HG03432 (cell line): ENCODE measurements around the gene IQGAP2.
"Not testable (repeated sequence)": the region's sequence is repeated elsewhere in the genome, so short reads cannot be mapped to it uniquely, and the experiment has no call there.

ENCODE experiments used
- ATAC-seq: cut with Tn5 transposase; IDR thresholded peaks from one replicate; pipeline ENCODE4 v1.9.1; 2021; ENCODE audit warnings: mild to moderate bottlenecking, moderate library complexity; ENCODE audit not compliant: unreplicated experiment

Gene IQGAP2

DNA sequence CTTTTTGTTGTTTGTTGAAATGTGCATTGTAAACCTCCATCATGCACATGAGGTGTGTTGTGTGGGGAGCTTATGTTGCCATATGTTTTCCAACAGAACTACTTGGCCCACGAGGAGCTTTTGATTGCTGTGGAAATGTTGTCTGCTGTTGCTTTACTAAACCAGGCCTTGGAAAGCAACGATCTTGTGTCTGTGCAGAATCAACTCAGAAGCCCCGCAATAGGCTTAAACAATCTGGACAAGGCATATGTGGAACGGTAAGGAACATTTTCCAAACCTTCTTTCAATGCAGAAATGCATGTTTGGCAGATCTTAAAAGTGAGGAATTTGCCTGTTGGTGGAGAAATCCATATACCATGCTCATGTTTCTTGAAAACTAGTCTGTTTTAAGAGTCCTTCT is 197.6 kb downstream of the IQGAP2 start:
- no peak for ATAC-seq

DNA sequence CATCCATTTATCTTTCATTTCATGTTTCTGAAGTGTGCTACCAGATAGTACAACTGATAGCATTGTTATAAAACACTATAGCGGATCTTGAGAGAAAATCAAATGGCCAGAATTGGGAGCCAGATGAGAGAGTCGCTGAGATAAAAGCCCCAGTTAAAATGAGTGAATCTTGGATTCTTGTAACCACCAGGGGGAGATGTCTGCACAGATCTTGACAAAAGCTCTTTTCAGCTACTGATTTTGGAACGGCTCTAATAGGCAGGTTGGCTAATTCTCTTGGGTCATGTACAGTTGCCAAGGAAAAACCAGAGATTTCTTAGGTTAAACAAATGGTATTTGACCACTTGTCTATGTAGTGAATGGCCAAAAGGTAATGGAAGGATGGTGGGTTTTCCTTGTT is 198.4 kb downstream of the IQGAP2 start:
- ATAC-seq, result no peak

DNA sequence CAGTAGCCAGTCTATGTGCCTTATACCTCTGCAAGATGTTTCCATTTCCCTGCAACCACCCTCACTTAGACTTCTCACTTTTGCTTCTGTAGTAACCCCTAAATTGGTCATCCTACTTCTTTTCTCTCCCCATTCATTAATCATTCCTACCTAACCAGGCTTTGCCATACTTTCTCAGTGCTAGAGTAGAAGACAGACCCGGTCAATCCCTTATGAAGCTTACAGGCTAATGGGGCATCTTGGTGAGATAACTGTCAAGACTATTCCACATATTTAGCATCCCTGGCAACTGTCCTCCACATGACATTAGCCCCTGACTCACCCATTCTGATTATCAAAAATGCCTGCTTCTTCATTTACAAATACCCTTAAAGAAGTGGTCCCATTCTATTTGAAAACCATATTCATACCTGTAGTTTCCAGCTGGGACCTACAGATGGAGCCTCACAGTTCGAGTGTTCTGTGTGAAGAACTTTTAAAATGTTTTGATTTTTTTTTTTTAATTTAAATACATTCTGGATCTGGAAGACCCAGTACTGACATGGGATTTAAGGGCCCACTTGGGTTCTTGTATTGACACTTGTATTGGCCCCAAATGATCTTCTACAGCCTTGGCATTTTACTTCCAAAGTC is 199.1 kb downstream of the IQGAP2 start:
- no peak for ATAC-seq

DNA sequence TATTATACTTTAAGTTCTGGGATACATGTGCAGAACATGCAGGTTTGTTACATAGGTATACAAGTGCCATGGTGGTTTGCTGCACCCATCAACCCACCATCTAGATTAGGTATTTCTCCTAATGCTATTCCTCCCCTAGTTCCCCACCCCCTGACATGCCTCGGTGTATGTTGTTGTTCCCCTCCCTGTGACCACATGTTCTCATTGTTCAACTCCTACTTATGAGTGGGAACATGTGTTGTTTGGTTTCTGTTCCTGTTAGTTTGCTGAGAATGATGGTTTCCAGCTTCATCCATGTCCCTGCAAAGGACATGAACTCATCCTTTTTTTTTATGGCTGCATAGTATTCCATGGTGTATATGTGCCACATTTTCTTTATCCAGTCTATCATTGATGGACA is 200.9 kb downstream of the IQGAP2 start:
- ATAC-seq, result not testable (repeated sequence)

DNA sequence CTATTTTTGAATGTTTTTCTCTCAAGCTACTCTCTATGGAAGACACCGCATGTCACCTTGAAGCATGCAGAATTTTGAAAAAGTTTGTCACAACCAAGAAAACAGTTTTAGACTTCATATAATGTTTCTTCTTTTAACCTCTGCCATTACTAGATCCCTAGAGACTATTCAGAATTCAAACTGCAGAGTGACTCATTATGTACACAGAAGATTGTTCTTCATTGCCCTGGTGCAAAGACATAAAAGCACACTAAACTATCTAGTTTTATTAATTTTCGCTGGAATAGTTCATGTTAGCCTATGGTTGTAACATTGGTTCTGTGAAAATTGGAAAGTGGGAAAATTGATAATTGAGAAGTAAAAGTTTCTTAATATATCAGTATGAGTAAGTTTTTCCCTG is 201.8 kb downstream of the IQGAP2 start:
- ATAC-seq, result no peak

DNA sequence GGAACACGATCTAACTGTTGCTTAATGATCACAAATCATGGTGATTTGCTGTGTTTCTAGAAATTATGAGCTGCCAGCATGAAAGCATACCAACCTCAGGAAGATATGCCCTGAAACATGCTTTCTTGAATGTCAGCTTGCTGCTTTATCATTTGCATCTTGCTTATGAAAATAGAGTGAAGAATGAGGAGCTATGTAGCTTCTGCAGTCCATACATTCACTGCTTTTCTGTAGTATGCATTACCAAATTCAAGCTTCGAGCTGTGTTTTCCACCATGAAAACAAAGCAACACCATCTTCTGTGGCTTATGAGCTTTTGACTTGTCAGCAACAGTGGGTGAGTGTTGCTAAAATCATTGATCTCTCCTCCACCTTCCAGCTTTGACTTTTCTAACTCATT is 203.6 kb downstream of the IQGAP2 start:
- no peak for ATAC-seq

DNA sequence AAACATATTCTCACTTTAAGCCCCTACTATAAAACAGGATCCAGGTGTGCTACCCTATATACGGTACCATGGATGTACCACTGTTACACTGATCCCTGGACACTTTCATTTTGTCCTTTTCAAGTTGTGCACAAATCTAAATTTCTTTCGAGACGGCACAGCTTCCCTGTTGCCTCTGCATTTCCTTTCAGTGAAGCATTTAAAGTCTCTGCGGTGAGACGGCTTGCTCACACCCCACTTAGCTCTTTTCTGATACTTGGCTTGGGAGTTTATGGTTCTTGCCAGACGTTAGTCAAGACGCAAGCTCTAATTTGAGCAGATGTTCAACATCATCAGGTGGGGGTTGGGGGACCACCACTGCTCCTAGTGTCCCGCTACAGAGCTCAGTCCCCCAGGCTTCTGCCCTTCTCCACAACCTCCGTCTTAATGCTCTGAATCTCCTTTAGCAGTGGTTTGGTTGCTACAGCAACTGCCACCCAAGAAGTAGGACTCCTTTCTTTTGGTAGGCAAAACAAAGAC is 204.3 kb downstream of the IQGAP2 start:
- no peak for ATAC-seq

DNA sequence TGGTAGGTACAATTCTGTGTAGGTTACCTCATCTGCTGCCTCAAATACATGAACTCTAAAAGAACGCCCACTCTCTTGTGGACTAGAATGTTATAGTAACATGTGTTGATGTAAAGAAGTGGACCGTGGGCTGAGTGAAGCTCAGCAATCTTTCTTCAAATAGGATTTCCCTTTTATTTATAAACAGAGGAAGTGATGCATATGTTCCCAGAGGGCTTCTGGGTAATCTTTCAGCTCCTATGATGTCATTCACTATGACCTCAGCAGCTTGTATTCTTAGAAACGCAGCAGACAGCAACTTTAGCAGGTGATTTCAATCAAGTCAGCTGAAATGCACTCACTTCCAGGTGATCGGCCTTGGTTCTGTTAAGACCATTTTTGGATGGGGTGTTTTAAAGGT is 205.7 kb downstream of the IQGAP2 start:
- no peak for ATAC-seq

DNA sequence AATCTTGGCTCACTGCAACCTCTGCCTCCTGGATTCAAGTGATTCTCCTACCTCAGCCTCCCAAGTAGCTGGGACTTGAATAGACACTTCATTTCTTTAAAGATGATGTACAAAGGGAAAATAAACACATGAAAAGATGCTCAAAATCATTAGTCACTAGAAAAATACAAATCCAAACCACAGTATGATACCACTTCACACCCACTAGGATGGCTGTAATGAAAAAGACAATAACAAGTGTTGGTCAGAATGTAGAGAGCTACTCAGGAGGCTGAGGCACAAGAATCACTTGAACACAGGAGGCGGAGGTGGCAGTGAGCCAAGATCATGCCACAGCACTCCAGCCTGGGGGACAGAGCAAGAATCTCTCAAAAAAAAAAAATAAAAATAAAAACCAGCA is 207.1 kb downstream of the IQGAP2 start:
- ATAC-seq, result no peak

DNA sequence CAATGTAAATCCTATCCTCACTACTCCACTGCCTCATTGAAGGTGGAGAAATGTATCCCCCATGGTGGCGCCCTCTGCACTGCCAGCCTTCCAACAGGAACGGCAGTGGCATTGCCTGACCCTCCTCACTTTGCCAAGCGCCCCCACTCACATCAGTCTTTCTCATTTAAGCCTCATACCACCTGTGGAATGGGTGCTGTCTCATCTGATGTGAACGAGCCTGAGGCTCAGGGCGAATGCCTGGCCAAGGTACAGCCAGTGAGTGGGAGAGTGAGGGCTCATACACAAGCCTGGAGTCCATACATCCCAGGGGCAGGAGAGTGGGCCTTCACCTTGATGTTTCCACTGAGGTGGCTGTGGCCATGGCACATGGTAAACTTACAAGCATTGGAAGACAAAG is 209.9 kb downstream of the IQGAP2 start:
- no peak for ATAC-seq

DNA sequence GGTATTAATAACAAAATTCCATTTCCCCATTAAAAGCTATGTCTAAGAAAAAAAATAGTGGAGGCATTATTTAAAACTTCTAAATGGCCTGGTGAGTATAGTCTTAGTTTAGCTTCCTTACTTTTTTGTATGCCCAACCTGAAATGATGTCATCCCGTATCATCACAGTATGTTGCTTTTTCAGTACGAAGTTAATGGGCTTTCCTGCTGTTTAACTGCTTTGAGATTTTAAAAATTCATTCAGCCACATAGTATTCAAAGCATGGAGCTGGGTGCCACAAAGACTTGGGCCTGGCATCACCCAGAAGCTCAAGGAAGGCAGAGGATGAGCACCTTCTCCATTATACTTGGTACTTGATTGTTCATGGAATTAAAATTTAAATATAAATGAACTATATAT is 212.7 kb downstream of the IQGAP2 start:
- no peak for ATAC-seq

DNA sequence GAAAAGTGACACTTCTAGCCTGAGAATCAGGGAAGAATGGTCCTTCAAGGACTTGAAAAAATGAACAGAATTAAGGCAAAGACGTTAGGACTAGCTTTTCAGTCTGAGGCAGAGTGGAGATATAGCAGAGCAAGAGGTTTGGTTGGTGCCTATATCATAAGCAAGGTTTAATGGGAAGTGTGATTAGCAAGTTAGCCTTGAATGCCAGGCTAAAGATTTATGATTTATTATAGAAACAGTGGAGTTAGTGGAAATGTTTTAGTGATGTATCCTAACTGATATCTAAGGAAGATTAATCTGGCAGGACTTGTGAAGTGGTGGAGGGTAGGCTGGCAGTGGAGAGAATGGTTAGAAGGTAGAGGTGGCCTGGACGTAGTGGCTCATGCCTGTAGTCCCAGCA is 213.1 kb downstream of the IQGAP2 start:
- ATAC-seq, result no peak

DNA sequence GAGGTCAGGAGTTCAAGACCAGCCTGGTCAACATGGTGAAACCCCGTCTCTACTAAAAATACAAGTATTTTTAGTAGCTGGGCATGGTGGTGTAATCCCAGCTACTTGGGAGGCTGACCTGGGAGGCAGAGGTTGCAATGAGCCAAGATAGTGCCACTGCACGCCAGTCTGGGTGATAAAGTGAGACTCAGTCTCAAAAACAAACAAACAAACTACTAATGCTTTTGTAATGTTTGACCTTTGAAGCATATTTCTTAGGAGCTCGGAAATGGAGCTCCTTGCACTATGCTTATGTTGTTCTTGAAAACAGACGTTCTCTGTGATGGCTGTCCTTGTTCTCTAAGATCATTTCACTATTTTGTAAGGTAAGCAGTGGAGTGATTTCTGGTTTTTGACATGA is 214.1 kb downstream of the IQGAP2 start:
- no peak for ATAC-seq

DNA sequence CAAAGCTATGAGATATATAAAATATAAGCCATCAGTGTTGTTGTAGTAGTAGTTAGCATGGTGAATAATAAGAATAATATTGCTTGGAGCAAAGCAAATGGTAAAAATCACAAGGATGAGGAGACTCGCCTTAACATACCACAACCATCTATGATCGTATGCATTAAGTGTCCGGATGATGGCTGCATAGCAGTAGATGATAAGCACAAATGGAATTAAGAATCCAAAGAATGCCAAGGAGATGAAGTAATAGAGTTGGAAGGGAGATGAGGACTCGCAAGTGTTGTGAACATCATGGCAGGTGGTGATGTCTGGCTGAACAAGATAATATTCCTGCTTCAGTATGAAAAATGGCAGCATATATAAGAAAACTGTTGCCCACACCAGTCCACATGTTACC is 214.6 kb downstream of the IQGAP2 start:
- ATAC-seq, result no peak

DNA sequence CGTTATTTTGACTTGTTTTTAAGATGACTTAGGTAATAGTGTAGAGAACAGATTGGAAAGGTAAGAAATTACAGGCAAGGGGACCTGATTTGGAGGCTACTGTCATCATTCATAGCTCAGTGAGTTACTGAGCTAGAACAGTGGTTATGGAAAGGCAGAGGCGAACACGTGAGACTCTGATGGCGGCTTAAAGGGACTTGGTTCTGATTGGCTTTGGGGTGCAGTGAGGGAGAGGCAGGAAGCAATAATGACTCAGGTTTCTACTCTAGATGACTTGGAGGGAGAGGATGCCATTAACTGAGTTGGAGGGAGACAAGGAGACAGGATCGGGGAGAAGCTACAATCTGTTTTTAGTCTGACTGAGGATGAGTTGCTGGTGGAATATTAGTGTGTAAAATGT is 217.1 kb downstream of the IQGAP2 start:
- no peak for ATAC-seq

DNA sequence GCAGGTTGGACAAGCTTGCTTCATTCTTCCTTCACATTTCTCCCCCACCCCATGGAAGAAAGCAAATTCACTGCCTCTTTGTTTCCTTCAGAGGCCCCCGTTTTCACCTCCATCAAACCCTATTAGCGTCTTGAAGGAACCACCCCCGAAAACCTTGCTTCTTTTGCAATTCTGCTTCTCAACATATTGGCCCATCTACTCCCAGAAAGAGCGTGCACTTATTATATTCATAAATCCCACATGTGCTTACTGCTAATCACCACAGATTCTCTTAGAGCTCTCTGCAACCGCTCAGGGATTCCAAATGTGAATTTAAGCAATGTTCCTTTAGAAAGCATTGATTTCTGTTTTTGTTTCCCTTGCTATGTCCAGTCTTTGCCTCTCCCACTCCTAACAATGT is 219.0 kb downstream of the IQGAP2 start:
- ATAC-seq, result no peak

DNA sequence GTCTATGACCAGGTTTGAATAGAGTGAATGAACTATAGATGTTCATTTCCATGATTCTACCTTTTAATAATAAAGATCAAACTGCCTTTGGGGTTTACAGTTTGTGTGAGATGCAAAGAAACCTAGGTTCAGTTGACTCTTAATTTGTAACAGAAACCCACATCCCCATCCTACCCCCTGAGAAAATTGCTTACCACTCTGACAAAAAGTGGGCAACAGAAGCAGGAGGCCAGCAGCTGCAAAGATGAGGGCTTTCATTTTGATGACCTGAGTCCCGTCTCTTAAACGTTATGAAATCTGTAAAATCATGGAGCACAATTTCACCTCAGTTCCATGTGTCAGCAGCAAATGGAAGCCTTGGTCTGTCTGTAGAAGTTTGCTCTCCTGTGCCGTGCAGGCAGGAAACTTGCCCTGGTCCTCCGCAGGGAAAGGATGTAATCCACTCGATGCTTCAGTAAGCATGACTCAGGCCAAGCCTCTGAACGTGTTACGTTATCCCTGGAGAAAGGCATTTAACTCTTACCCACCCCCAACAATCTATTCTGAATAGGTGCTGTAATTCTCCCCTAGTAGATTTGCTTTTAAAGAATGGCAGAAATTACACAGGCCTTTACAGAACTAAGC is 220.0 kb downstream of the IQGAP2 start, which contains the start of gene F2RL2:
F2RL2 (minus strand) TSS at position 431 of the 624 bp plus-strand sequence; CDS start at position 258, 173 bp downstream.
- ATAC-seq, result no peak

DNA sequence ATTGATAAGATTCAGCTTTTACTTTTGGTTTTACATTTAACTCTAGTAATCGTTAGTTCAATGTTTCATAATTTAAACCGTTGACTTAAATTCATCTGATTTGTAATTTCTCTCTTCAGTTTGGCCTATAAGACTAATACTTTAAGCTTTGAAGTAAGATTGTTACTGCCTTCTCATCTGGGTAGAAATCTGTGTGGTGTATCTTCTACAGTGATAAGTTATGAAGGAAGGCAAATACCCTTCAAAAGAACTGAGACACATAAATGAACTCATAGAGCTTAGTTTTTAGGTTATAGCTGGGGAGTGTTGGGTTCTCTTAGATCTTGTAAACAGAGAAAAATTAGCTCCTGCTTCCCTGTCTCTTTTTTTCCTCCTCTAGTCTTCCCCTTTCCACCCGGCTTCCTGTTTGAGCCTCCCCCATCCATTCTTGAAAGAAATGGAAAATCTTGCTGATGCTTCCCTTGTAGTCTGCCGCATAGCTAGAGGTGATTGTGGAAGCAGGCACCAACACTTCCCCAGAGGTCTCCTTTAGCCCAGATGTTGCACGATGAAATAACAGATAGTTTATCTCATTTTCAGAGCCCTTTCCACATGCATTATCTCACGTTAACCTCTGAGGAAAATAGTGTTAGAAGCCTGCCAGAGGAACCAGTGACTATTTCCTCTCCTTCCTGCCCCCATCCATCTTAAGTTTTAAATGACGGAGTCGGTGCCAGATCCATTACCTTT is 222.2 kb downstream of the IQGAP2 start:
- ATAC-seq, result no peak

DNA sequence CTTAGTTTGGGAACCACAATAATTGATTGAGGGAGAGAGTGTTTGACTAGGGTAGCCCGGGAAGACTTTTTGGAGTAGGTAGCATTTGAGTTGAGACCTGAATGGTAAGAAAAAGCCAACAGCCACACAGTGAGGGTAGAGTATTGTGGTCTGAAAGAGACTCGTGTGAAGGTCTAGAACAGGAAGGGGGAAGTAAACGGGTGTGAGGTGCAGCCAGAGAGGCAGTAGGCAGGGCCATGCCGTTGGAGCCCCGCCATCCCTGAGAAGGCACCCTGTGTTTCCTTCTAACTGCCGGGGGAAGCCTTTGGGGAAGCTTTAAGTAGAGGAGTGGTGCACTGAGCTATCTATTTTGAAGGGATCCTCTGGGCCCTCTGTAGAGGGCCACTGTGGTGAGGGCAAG is 223.7 kb downstream of the IQGAP2 start:
- ATAC-seq, result no peak

DNA sequence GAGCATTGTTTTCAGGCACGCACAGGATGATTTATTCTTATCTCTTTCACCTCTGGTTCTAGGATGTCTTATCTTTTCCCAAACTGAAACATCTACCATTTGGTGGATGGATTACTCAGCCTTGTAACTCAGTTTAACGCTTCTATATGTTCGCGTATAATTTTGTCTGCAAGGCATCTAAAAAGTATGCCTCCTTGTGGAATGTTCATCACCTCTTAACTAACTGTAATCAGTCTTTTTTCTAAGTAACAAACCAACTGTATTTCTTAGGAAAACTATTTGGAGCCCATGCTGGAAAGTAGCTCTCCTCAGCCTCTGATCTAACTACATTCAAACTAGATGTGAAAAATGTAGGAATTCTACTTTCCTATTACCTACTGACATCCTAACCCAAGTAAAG is 231.6 kb downstream of the IQGAP2 start:
- no peak for ATAC-seq

DNA sequence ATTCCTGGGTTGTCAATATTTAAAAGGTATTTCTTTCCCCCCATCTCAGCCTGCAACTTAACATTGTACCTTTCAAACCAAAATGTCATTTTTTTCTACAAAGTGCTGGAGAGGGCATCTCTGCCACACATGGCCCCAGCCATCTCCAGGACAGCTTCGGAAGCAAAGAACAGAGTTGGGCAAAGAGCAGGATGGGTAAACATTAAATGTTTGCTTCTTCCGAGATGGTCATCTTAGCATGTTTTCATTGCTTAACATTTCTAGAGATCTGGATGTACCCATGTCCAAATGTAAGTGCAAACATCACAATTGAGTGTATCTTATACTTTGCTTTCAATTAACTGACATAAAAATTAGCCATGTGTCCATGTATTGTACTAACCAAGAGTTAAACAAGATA is 234.4 kb downstream of the IQGAP2 start:
- ATAC-seq, result no peak

DNA sequence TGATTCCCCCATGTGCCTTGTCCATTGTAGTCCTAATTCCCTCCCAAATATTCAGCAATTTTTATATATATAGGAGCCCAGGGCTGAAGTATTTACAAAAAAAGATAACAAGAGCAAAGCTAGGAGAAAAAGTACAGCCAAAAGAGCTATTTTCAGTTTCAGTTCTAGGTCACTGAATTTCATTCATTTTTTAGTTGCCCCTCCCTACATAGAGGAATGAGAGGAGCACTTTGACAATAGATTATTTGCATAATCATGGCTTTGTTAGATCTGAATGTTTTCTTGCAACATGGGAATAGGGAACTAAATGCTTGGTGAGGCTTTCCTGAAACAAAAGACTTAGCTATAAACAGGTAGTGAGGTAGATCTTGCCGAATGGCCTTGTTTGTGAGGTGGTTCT is 235.4 kb downstream of the IQGAP2 start:
- ATAC-seq, result peak; percentile 50
